B cell (primary cell): ENCODE data around the gene OTUB2. TPM values are rescaled to one million over a fixed set of nuclear protein-coding genes. Genes with fewer than 3 reads are reported as not detected.
A peak's percentile ranks its signal among the peaks of the same experiment; 100 is the strongest.

Experiments
- ATAC-seq: fragments of 200-7000 bp; cut with Tn5 transposase; one replicate; pipeline ENCODE4 v1.10.0; 2021; ENCODE audit warnings: low read depth, mild to moderate bottlenecking, moderate number of reproducible peaks, moderate library complexity
- CTCF ChIA-PET: fragments of 350-600 bp; sonication (Branson Sonifier 250); formaldehyde crosslinking; loops from one replicate; lab custom pipeline; 2021; ENCODE audit warnings: antibody characterized with exemption, inconsistent platforms; lab: Charles Lee
- POLR2A ChIA-PET: fragments of 350-600 bp; sonication (Branson Sonifier 250); formaldehyde crosslinking; loops from one replicate; lab custom pipeline; 2021; ENCODE audit warnings: antibody characterized with exemption; lab: Charles Lee
- DNase-seq: peaks from one replicate; pipeline ENCODE4 v3.0.0; 2013
- H2AFZ ChIP-seq: 2 replicates; pipeline ENCODE4 v1.6.1; 2012; ENCODE audit warnings: mild to moderate bottlenecking, low read depth, low read length; ENCODE audit not compliant: insufficient read depth, poor library complexity, severe bottlenecking
- H3K27ac ChIP-seq, 2 donors: 1 replicate in 1 of 2; 2 replicates in 1 of 2; pipeline ENCODE4 v1.5.1; 2012 to 2013; ENCODE audit warnings: low read length in 2 of 2, mild to moderate bottlenecking in 2 of 2, moderate library complexity in 1 of 2
- H3K27me3 ChIP-seq, 4 experiments: fragments of 200-600 bp in 1 of 4; sonication (generic) in 1 of 4; replicated peaks in 1 of 4; 1 replicate in 2 of 4; 2 replicates in 2 of 4; pipeline versions ENCODE4 v1.6.1 to v1.7.0; 2013 to 2016; ENCODE audit warnings: low read length in 3 of 4, mild to moderate bottlenecking in 2 of 4, mixed read lengths in 1 of 4, moderate library complexity in 1 of 4; ENCODE audit not compliant: insufficient read depth in 4 of 4, control insufficient read depth in 3 of 4; ENCODE audit errors: control extremely low read depth in 1 of 4
- H3K36me3 ChIP-seq, 2 experiments: replicated peaks in 1 of 2; 1 replicate in 1 of 2; 2 replicates in 1 of 2; pipeline versions ENCODE4 v1.6.1 to v1.7.1; 2013; ENCODE audit warnings: low read length in 1 of 2; ENCODE audit not compliant: insufficient read depth in 2 of 2, control insufficient read depth in 1 of 2; ENCODE audit errors: control extremely low read depth in 1 of 2, extremely low read depth in 1 of 2
- H3K4me1 ChIP-seq, 2 donors: fragments of 200-600 bp in 1 of 2; sonication (generic) in 1 of 2; 1 replicate in 1 of 2; 2 replicates in 1 of 2; pipeline versions ENCODE4 v1.5.1 to v1.6.1; 2013 to 2017; ENCODE audit warnings: low read length in 2 of 2; ENCODE audit not compliant: control insufficient read depth in 2 of 2, insufficient read depth in 2 of 2
- H3K4me2 ChIP-seq: replicated peaks from 2 replicates; pipeline ENCODE3; 2012; ENCODE audit warnings: mild to moderate bottlenecking, low read depth, low read length; ENCODE audit not compliant: poor library complexity, severe bottlenecking
- H3K4me3 ChIP-seq, 5 experiments: fragments of 200-600 bp in 1 of 5; sonication (generic) in 1 of 5; 1 replicate in 3 of 5; 2 replicates in 2 of 5; pipeline versions ENCODE4 v1.5.1 to v1.7.0; 2011 to 2016; ENCODE audit warnings: low read length in 4 of 5, mild to moderate bottlenecking in 4 of 5, low read depth in 2 of 5, control low read depth in 1 of 5, moderate library complexity in 1 of 5; ENCODE audit not compliant: insufficient read depth in 1 of 5; ENCODE audit errors: control extremely low read depth in 1 of 5, extremely low read depth in 1 of 5
- H3K79me2 ChIP-seq: fragments of 200-600 bp; sonication (generic); one replicate; pipeline ENCODE4 v1.6.0; 2016; ENCODE audit warnings: low read length; ENCODE audit not compliant: control insufficient read depth, insufficient read depth
- H3K9ac ChIP-seq: fragments of 200-600 bp; sonication (generic); 2 replicates; pipeline ENCODE4 v1.6.1; 2017; ENCODE audit warnings: mild to moderate bottlenecking, low read length, moderate library complexity
- H3K9me3 ChIP-seq, 3 donors: one replicate each; pipeline versions ENCODE4 v1.6.1 to v1.7.1; 2013; ENCODE audit warnings: low read length in 2 of 3; ENCODE audit not compliant: control insufficient read depth in 2 of 3, insufficient read depth in 1 of 3; ENCODE audit errors: control extremely low read depth in 1 of 3
- H4K20me1 ChIP-seq: 2 replicates; pipeline ENCODE4 v1.6.0; 2012; ENCODE audit warnings: mild to moderate bottlenecking, low read length; ENCODE audit not compliant: insufficient read depth, control insufficient read depth, poor library complexity, severe bottlenecking
- H3K27ac Mint-ChIP-seq: one replicate; pipeline ENCODE4 v1.8.0; 2021; ENCODE audit warnings: mixed read lengths
- H3K27me3 Mint-ChIP-seq: one replicate; pipeline ENCODE4 v1.8.0; 2021; ENCODE audit warnings: mixed read lengths
- H3K4me1 Mint-ChIP-seq: one replicate; pipeline ENCODE4 v1.8.0; 2021; ENCODE audit warnings: mixed read lengths
- H3K4me3 Mint-ChIP-seq: one replicate; pipeline ENCODE4 v1.8.0; 2021; ENCODE audit warnings: mixed read lengths
- H3K9me3 Mint-ChIP-seq: one replicate; pipeline ENCODE4 v1.8.0; 2022; ENCODE audit warnings: mixed read lengths; ENCODE audit not compliant: insufficient read depth
- EZH2 ChIP-seq: IDR thresholded peaks from 2 replicates; pipeline ENCODE4 v1.6.1; 2012; ENCODE audit warnings: borderline replicate concordance, low read depth, mild to moderate bottlenecking, moderate library complexity, low read length; ENCODE audit not compliant: insufficient read depth, poor library complexity, severe bottlenecking
- WGBS: methylation state at CpG from one replicate; pipeline ENCODE4 v1.1.5; 2013; ENCODE audit warnings: missing lambda C conversion rate; ENCODE audit not compliant: insufficient coverage; 5-methylcytosine and 5-hydroxymethylcytosine counted together
- intact Hi-C: fragments of 100-400 bp; cut with micrococcal nuclease; formaldehyde crosslinking; loops from one replicate; pipeline ENCODE4 v1.10.0; 2022
- polyA plus RNA-seq: library from polyadenylated mRNA; depleted of rRNA; stranded (reverse); fragments of >200 nt; gene quantifications from 2 replicates; pipeline ENCODE4 v1.2.3, GENCODE V29; 2012
- total RNA-seq, 2 donors: library from RNA; stranded (reverse); fragments of 120-200 nt in 1 of 2; gene quantifications; 1 replicate in 1 of 2; 2 replicates in 1 of 2; pipeline versions ENCODE4 v1.2.3 to v1.2.4, GENCODE V29; 2013 to 2022
- TF ChIP-seq, protein P1 (sequence below): fragments of 200-600 bp; IDR thresholded peaks from one replicate; pipeline ENCODE4 v1.8.0; 2022; ENCODE audit warnings: antibody characterized with exemption, mild to moderate bottlenecking

The OTUB2 gene
- total and polyA plus RNA-seq, 2 donors (not counting 1 experiment from before 2014, with no cell fraction given), result 0.04 to 0.17 TPM

DNA sequence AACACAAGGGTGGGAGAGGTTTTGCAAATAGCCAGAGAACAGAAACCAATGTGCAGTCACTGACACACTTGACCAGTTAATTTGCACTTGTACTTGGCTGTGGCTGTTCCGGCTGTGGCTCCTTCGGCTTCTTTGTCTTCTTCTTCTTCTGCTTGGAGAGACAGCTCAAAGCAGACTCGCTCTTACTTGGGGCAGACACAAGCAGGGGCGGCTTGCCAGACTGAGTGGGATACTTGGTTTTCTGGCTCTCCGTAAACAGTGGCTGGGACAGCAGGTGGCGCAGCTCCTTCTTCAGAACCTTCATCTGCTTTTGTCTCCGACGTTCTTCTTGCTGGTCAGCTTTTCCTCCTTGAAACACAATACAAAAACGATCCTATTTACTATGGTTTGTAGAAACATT, 25.0 kb downstream of the OTUB2 start:
- no peak for ATAC-seq
- no peaks in the 10 kb centered on the region for H3K27me3 Mint-ChIP-seq
- no peak overlapping the region for H3K27ac Mint-ChIP-seq
- H3K9me3 Mint-ChIP-seq, result no peaks in the 10 kb centered on the region
- Histone ChIP-seq H3K9me3 (no peaks in the 10 kb centered on the region), H3K4me3 (no peak overlapping the region), H3K4me1 (no peaks in the 10 kb centered on the region), H3K36me3 (peaks cover 22 to 94% of the 10 kb centered on the region in 2 experiments), H4K20me1 (peaks cover 19% of the 10 kb centered on the region), H2AFZ (no peak overlapping the region), H3K27me3 (no peaks in the 10 kb centered on the region), H3K4me2 (no peak overlapping the region), H3K27ac (no peak overlapping the region), H3K79me2 (no peaks in the 10 kb centered on the region), H3K9ac (no peak overlapping the region)
- WGBS, result 86% methylated on average over 6 of the region's 9 CpGs
- intact Hi-C loops, result no loop called here
- H3K4me1 Mint-ChIP-seq, result no peaks in the 10 kb centered on the region
- ChIA-PET CTCF (interaction anchor here (1.3 to 6.4 kb wide), 3 partner anchors 14 to 85 kb away, joined by 3 to 37 read pairs (median 22); no protein-coding TSS in a partner anchor), POLR2A (no interaction called here)
- no peak overlapping the region for H3K4me3 Mint-ChIP-seq
- DNase-seq, result no peak
- TF ChIP-seq EZH2, result no peak
- TF ChIP-seq, protein P1, sequence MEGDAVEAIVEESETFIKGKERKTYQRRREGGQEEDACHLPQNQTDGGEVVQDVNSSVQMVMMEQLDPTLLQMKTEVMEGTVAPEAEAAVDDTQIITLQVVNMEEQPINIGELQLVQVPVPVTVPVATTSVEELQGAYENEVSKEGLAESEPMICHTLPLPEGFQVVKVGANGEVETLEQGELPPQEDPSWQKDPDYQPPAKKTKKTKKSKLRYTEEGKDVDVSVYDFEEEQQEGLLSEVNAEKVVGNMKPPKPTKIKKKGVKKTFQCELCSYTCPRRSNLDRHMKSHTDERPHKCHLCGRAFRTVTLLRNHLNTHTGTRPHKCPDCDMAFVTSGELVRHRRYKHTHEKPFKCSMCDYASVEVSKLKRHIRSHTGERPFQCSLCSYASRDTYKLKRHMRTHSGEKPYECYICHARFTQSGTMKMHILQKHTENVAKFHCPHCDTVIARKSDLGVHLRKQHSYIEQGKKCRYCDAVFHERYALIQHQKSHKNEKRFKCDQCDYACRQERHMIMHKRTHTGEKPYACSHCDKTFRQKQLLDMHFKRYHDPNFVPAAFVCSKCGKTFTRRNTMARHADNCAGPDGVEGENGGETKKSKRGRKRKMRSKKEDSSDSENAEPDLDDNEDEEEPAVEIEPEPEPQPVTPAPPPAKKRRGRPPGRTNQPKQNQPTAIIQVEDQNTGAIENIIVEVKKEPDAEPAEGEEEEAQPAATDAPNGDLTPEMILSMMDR, result peak; percentile 8

DNA sequence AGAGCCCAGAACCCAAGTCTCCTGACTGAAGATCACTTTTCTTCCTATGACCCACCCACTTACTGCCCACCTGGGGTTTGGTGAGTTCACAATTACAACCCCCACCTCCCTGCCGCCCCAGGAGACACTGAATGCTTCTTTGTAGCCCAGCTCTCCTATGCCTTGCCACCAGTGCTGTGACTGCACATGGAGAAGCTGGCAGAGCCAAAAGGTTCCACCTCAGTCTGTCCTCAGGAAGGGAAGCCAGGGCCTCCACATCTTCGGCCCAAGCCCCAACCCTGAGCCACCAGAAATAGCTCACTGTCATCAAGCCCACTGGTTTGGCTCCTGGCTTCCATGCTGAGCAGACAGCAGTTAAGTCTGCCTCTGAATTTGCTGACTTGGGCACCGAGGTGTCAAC, 25.6 kb downstream of the OTUB2 start:
- Histone ChIP-seq H4K20me1 (peaks cover 26% of the 10 kb centered on the region), H3K9ac (no peak overlapping the region), H3K27me3 (no peaks in the 10 kb centered on the region), H3K4me3 (no peak overlapping the region), H3K9me3 (no peaks in the 10 kb centered on the region), H3K27ac (no peak overlapping the region), H3K36me3 (peaks cover 27 to 94% of the 10 kb centered on the region in 2 experiments), H3K4me1 (no peaks in the 10 kb centered on the region), H2AFZ (no peak overlapping the region), H3K4me2 (no peak overlapping the region), H3K79me2 (no peaks in the 10 kb centered on the region)
- Mint-ChIP-seq H3K4me3 (no peak overlapping the region), H3K27ac (no peak overlapping the region), H3K4me1 (peaks cover 2% of the 10 kb centered on the region), H3K27me3 (no peaks in the 10 kb centered on the region), H3K9me3 (no peaks in the 10 kb centered on the region)
- intact Hi-C loops, result no loop called here
- TF ChIP-seq, protein P1, result no peak
- TF ChIP-seq EZH2, result no peak
- 100% methylated on average over 3 of the region's 3 CpGs for WGBS
- no peak for ATAC-seq
- ChIA-PET POLR2A (no interaction called here), CTCF (interaction anchor here (1.0 to 6.4 kb wide), 5 partner anchors 12 to 112 kb away, joined by 3 to 37 read pairs (median 4); no protein-coding TSS in a partner anchor)
- DNase-seq, result no peak
